ENCODE results near the gene SYN1. TPM values are rescaled to one million over a fixed set of nuclear protein-coding genes. Genes with fewer than 3 reads are reported as not detected.
A peak's percentile ranks its signal among the peaks of the same experiment; 100 is the strongest.

SYN1 gene
- total RNA-seq, 1 experiment from 2014 or later = 11.7 TPM

- H3K27me3 Mint-ChIP-seq (ENCODE audit: low read depth) = peaks cover 3% of the 10 kb centered on the region; the same call in 1 of the 2 replicates
- Histone ChIP-seq H3K9ac (ENCODE audit: extremely low read depth, insufficient read length, low read length) (no peak overlapping the region), H3K79me2 (ENCODE audit: insufficient read depth, low read length) (no peaks in the 10 kb centered on the region), H4K8ac (replicated peaks; ENCODE audit: insufficient read length, low read depth, low read length) (no peak overlapping the region), H3K79me1 (ENCODE audit: insufficient read depth, low read depth, low read length, poor library complexity, severe bottlenecking) (no peaks in the 10 kb centered on the region), H3K23me2 (ENCODE audit: insufficient read length, low read depth, low read length, poor library complexity, severe bottlenecking) (no peaks in the 10 kb centered on the region), H3K9me3 (ENCODE audit: control insufficient read depth, low read depth, low read length) (peaks cover 43% of the 10 kb centered on the region), H4K20me1 (ENCODE audit: control insufficient read depth, insufficient read depth, insufficient read length) (no peaks in the 10 kb centered on the region), H3K14ac (ENCODE audit: insufficient read depth, low read length) (peak overlapping the region; percentile 85), H3K4me2 (ENCODE audit: insufficient read depth, insufficient read length, low read length) (peak overlapping the region; percentile 4), H3K23ac (ENCODE audit: insufficient read length, low read depth, low read length) (no peak overlapping the region), H2BK120ac (ENCODE audit: low read depth, low read length, poor library complexity, severe bottlenecking) (no peak overlapping the region), H4K5ac (ENCODE audit: insufficient read length, low read depth, low read length) (no peak overlapping the region), H4K91ac (ENCODE audit: insufficient read length, low read depth, low read length) (peak overlapping the region; percentile 52), H2AK5ac (ENCODE audit: insufficient read length, low read length) (no peak overlapping the region), H2BK15ac (ENCODE audit: low read depth, low read length) (no peak overlapping the region), H2BK5ac (ENCODE audit: insufficient read length, low read length) (no peak overlapping the region), H3T11ph (ENCODE audit: low read length) (no peak overlapping the region), H3K4me1 (ENCODE audit: insufficient read depth, low read length) (peaks cover 3% of the 10 kb centered on the region; the same call in 1 of the 2 replicates), H3K18ac (ENCODE audit: insufficient read length, low read depth, low read length) (peak overlapping the region; percentile 61), H3K27me3 (ENCODE audit: insufficient read depth, low read length) (no peaks in the 10 kb centered on the region), H2BK20ac (ENCODE audit: low read depth, low read length, poor library complexity, severe bottlenecking) (no peak overlapping the region), H2AFZ (ENCODE audit: low read length) (no peak overlapping the region), H3K27ac (ENCODE audit: insufficient read length, low read depth, low read length) (no peak overlapping the region), H2BK12ac (ENCODE audit: insufficient read length, low read depth, low read length) (peak overlapping the region; percentile 46), H3K56ac (ENCODE audit: insufficient read length, low read depth, low read length) (no peak overlapping the region), H3K4ac (ENCODE audit: low read depth, low read length) (no peak overlapping the region)
- TF ChIP-seq CTCF (conservative IDR thresholded peaks at IDR 0.05) = no peak
- H3K9me3 Mint-ChIP-seq = peaks cover 85 to 91% of the 10 kb centered on the region in 2 experiments
- peak overlapping the region; percentile 68 to 76 for H3K4me3 Mint-ChIP-seq
- H3K27ac Mint-ChIP-seq = peak overlapping the region; percentile 92 to 96 (median 94)
- H3K4me1 Mint-ChIP-seq = peaks cover 13 to 31% of the 10 kb centered on the region in 2 experiments
- DNase-seq = peak; percentile 87
- WGBS (ENCODE audit: extremely low coverage, insufficient read length, low lambda C conversion rate) = no CpG with 5 or more reads among the region's 20 CpGs
- H3K36me3 Mint-ChIP-seq (ENCODE audit: insufficient read depth in 1 of 3, low read depth in 3 of 3) = peaks cover 39 to 50% (median 44%) of the 10 kb centered on the region in 3 experiments
Observed at GRCh38 chrX:47573341-47574075, 46.1 kb downstream of the SYN1 start.
